Measurements from ENCODE around the gene LYZL1. TPM values are rescaled to one million over a fixed set of nuclear protein-coding genes. Genes with fewer than 3 reads are reported as not detected.
"Not testable (repeated sequence)": the region's sequence is repeated elsewhere in the genome, so short reads cannot be mapped to it uniquely, and the experiment has no call there.

Gene LYZL1
- total RNA-seq, 1 donor: not detected

DNA sequence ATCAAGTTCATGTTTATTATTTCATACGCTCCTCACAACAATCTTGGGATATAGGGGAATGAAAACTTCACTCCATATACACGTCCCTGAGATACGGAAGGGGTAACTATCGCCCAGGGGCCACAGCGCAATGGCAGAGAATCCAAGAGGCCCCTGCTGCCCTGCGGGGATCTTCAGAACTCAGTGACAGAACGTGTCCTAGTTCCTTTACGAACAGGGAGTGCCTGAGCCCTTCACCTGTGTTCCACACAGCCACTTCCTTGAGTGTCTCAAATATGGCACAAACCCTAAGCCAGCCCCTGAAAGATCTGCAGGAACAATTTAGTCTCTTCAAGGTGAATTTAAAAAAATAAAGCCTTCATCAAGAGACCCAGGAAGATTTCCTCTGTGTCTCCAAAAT lies 25.9 kb downstream of the LYZL1 start:
- TF ChIP-seq, protein P1, sequence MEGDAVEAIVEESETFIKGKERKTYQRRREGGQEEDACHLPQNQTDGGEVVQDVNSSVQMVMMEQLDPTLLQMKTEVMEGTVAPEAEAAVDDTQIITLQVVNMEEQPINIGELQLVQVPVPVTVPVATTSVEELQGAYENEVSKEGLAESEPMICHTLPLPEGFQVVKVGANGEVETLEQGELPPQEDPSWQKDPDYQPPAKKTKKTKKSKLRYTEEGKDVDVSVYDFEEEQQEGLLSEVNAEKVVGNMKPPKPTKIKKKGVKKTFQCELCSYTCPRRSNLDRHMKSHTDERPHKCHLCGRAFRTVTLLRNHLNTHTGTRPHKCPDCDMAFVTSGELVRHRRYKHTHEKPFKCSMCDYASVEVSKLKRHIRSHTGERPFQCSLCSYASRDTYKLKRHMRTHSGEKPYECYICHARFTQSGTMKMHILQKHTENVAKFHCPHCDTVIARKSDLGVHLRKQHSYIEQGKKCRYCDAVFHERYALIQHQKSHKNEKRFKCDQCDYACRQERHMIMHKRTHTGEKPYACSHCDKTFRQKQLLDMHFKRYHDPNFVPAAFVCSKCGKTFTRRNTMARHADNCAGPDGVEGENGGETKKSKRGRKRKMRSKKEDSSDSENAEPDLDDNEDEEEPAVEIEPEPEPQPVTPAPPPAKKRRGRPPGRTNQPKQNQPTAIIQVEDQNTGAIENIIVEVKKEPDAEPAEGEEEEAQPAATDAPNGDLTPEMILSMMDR (IDR thresholded peaks at IDR 0.05; ENCODE audit: insufficient read depth, low read length): no peak
- no peak for DNase-seq (ENCODE audit: low read depth)
- no peak overlapping the region for H3K4me3 ChIP-seq (ENCODE audit: low read depth, low read length)

DNA sequence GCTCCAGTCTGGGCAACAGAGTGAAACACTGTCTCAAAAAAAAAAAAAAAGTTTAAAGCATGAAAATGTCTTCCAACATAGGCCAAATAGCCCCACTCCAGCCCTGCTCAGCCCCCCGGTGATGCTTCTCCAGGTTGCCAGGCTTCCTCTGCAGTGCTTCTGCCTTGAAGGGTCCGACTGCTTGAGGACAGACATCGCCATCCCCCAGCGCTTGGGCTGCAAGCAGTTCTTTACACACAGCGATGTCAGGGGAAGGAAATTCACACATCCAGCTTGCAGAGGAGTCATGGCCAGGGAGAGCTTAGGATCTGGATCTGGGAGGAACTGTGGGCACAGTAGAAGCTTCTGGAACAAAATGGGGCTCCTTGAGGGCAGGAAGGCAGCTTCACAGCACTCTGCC lies 26.9 kb downstream of the LYZL1 start:
- no peak for DNase-seq (ENCODE audit: low read depth)
- TF ChIP-seq, protein P1 (IDR thresholded peaks at IDR 0.05; ENCODE audit: insufficient read depth, low read length): no peak
- H3K4me3 ChIP-seq (ENCODE audit: low read depth, low read length): no peak overlapping the region

- H3K4me3 ChIP-seq (ENCODE audit: low read depth, low read length): no peak overlapping the region
- DNase-seq (ENCODE audit: low read depth): no peak
- TF ChIP-seq, protein P1 (IDR thresholded peaks at IDR 0.05; ENCODE audit: insufficient read depth, low read length): no peak
Observed at GRCh38 chr10:29316308-29317026, 27.6 kb downstream of the LYZL1 start.

DNA sequence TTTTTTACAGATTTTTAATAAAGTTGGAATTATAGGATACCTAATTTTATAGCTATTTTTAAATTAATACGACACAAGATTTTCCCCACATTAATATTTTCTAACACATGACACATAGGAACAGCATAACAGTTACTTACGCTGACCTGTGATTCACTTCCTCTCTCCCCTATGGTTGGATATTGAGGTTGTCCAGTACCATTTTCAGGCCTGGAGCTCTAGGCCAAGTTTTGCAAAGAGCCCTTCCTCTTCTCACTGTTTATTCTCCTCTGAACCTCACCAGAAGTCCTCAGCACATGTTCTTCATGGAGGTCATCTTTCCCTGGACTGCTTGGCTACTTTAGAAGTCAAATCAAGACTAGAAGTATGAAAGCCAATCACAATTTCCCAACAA lies 28.2 kb downstream of the LYZL1 start:
- TF ChIP-seq, protein P1 (IDR thresholded peaks at IDR 0.05; ENCODE audit: insufficient read depth, low read length): no peak
- no peak overlapping the region for H3K4me3 ChIP-seq (ENCODE audit: low read depth, low read length)
- no peak for DNase-seq (ENCODE audit: low read depth)

DNA sequence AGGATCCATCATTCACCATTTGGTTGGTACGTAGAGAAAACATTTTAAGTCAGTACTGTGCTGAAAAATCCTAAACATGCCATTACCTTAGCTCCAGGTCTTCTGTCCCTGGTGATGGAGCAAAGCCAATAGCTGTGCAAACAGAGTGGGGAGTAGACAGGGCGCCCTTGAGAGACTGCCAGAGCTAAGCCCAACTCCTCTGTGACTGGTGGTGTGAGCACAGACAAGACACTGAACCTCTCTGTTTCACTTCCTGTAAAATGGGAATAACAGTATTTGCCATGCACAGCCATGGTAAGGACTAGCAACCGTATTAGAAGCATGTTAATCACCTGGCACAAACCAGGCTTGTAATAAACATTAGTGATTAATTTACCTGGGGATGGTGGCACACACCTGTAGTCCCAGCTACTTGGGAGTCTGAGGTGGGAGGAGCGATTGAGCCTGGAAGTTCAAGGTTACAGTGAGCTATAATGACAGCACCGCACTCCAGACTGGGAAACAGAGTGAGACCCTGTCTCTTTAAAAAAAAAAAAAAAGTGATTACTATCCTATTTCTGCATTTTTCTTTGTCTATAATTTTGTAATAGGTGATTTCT lies 28.7 kb downstream of the LYZL1 start:
- TF ChIP-seq, protein P1 (IDR thresholded peaks at IDR 0.05; ENCODE audit: insufficient read depth, low read length): no peak
- H3K4me3 ChIP-seq (ENCODE audit: low read depth, low read length): no peak overlapping the region
- DNase-seq (ENCODE audit: low read depth): no peak

- DNase-seq (ENCODE audit: low read depth): peak; percentile 33
- H3K4me3 ChIP-seq (ENCODE audit: low read depth, low read length): not testable (repeated sequence)
Observed at GRCh38 chr10:29318141-29319071, 29.5 kb downstream of the LYZL1 start.

Data from fibroblast of the aortic adventitia (primary cell).